ENCODE data around the gene ZNF784. TPM values are rescaled to one million over a fixed set of nuclear protein-coding genes. Genes with fewer than 3 reads are reported as not detected.

Gene ZNF784
- total and polyA plus RNA-seq, 2 of the 13 experiments (the other 11 are each of a cell fraction or from before 2014, with no cell fraction given) = 4.1 to 4.2 TPM

GRCh38 chr19:55647732-55648584 lies 23.6 kb upstream of the ZNF784 start, which contains the start of gene CCDC106 (continued):
- no peak for TF ChIP-seq MAFK (conservative IDR thresholded peaks at IDR 0.05 in 1 of 2, IDR thresholded peaks at IDR 0.05 in 1 of 2; ENCODE audit: low read length in 2 of 2)
- TF ChIP-seq SOX13 (IDR thresholded peaks at IDR 0.05) = no peak
- no peak for TF ChIP-seq SOX13 (CRISPR knock-in tag; conservative IDR thresholded peaks at IDR 0.05 in 1 of 2, IDR thresholded peaks at IDR 0.05 in 1 of 2)
- TF ChIP-seq ESRRA (CRISPR knock-in tag; IDR thresholded peaks at IDR 0.05; ENCODE audit: low read depth) = 0 out of 2 replicates have a peak, but pooled peaks have one; percentile 59
- no peak for TF ChIP-seq ZNF260 (CRISPR knock-in tag; IDR thresholded peaks at IDR 0.05; ENCODE audit: borderline replicate concordance, low read depth)
- TF ChIP-seq GABPB1 (CRISPR knock-in tag; IDR thresholded peaks at IDR 0.05) = peak; percentile 74
- TF ChIP-seq ZBTB33 (CRISPR knock-in tag; IDR thresholded peaks at IDR 0.05) = no peak
- no peak for TF ChIP-seq SP1 (IDR thresholded peaks at IDR 0.05)
- peak; percentile 53; the same call in 1 of the 2 replicates for TF ChIP-seq SP1 (CRISPR knock-in tag; IDR thresholded peaks at IDR 0.05)
- TF ChIP-seq ZNF567 (CRISPR knock-in tag; IDR thresholded peaks at IDR 0.05; ENCODE audit: borderline replicate concordance) = no peak
- no peak for TF ChIP-seq MEIS1 (CRISPR knock-in tag; IDR thresholded peaks at IDR 0.05; ENCODE audit: borderline replicate concordance)
- no peak; the same call in 1 of the 2 replicates for TF ChIP-seq SALL2 (CRISPR knock-in tag; IDR thresholded peaks at IDR 0.05)
- TF ChIP-seq ZNF766 (CRISPR knock-in tag; IDR thresholded peaks at IDR 0.05; ENCODE audit: borderline replicate concordance) = no peak
- TF ChIP-seq ZNF496 (CRISPR knock-in tag; IDR thresholded peaks at IDR 0.05; ENCODE audit: insufficient replicate concordance) = no peak
- no peak; the same call in 1 of the 2 replicates for TF ChIP-seq FIP1L1 (IDR thresholded peaks at IDR 0.05; ENCODE audit: borderline replicate concordance, insufficient read depth, low read depth, low read length)
- TF ChIP-seq NCOA1 (CRISPR knock-in tag; IDR thresholded peaks at IDR 0.05) = no peak
- TF ChIP-seq MEIS2 (CRISPR knock-in tag; IDR thresholded peaks at IDR 0.05) = peak; percentile 17; the same call in 1 of the 2 replicates
- no peak for TF ChIP-seq AFF4 (CRISPR knock-in tag; IDR thresholded peaks at IDR 0.05)
- TF ChIP-seq TCF7L2 (IDR thresholded peaks at IDR 0.05; ENCODE audit: low read depth, low read length) = no peak
- no peak for TF ChIP-seq NKX3-1 (CRISPR knock-in tag; IDR thresholded peaks at IDR 0.05)
- TF ChIP-seq THRA (CRISPR knock-in tag; IDR thresholded peaks at IDR 0.05; ENCODE audit: borderline replicate concordance) = peak; percentile 59; the same call in 1 of the 2 replicates
- no peak for TF ChIP-seq SMC3 (IDR thresholded peaks at IDR 0.05; ENCODE audit: low read length)
- 0 out of 2 replicates have a peak, but pooled peaks have one; percentile 54 for TF ChIP-seq KAT8 (CRISPR knock-in tag; IDR thresholded peaks at IDR 0.05)

All from HepG2 (cell line).